Measurements from ENCODE around the gene TMEM270.
A peak's percentile ranks its signal among the peaks of the same experiment; 100 is the strongest.

TMEM270 gene

DNA sequence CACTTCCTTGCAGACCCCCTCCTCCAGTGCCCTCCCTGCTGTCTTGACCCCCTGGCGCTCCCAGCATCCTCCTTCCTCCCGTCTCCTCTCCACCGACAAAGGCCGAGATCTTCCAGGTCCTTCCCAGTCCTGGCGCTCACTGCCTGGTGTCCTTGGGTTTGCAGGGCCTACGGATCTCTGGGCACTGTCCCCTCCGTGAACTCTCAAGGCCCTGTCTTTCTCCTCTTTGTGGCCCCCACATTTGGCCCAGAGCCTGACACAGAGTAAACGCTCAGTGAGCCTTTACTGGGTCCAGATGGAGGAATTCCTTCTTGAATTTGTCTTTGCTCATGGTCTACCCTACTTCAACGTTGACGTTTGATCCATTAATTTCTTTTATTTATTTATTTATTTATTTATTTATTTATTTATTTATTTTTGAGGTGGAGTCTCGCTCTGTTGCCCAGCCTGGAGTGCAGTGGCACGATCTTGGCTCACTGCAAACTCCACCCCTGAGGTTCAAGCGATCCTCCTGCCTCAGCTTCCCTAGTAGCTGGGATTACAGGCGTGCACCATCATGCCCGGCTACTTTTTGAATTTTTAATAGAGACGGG lies 29.7 kb downstream of the TMEM270 start:
- DNase-seq, result no peak

DNA sequence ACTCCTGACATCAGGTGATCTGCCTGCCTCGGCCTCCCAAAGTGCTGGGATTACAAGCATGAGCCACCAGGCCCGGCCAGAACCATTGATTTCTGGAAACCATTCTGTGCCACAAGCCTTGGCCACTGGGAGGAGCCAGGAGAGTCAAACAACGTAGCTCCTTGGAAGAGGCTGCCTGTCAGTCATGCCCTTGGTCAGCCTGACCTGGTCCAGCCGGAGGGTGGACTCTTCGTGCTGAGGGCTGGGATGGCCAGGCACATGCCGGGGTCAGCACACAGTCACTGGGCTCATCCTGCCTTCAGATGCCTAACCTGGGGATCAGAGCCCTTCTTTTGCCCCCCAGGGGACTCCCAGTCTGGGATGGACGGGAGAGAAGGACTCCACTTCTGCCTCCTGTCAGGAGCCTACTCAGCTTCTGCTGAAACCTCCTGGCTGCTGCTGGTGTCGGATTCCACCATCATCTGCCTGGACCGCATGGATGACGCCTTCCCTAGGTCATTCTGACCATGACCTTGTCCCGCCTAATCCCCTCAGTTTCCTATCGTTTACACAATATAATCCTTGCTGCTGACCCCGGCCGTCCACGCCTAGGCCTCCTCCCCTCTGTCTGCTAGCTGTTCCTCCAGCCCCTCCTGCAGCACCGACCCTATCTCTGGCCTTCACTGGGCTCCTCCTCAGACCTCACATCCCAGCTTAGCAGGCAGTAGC lies 30.4 kb downstream of the TMEM270 start:
- DNase-seq, result no peak

DNA sequence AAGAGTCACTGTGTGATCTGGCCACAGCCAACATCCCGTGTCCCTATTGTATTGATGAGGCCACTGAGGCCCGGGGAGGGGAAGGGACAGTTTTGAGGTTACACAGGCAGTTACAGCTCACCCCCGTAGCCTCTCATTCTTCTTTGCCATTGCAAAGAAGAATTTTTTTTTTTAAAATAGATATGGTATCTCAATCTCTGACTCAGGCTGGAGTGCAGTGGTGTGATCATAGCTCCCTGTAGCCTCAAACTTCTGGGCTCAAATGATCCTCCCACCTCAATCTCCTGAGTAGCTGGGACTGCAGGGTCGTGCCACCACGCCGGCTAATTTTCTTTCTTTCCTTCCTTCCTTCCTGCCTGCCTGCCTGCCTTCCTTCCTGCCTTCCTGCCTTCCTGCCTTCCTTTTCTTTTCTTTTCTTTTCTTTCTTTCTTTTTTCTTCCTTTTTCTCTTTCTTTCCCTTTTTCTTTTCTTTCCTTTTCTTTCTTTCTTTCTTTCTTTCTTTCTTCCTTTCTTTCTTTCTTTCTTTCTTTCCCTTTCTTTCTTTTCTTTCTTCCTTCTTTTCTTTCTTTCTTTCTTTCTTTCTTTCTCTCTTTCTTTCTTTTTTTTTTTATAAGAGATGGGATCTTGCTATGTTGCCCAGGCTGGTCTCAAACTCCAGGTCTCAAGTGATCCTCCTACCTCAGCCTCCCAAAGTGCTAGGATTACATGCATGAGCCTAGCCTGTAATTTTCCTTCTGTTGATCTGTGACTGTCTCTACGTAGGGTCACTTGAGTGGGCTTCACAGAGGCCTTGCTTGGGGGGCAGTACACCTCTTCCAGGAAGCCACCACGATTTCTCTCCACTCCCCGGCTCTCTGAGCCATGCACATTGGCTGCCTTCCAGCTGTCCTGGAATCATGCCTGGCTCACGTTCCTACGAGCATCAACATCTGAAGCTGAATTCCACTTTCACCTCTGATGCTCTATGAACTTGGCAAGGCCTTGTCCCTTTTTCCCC lies 31.3 kb downstream of the TMEM270 start:
- DNase-seq, result peak; percentile 41

DNA sequence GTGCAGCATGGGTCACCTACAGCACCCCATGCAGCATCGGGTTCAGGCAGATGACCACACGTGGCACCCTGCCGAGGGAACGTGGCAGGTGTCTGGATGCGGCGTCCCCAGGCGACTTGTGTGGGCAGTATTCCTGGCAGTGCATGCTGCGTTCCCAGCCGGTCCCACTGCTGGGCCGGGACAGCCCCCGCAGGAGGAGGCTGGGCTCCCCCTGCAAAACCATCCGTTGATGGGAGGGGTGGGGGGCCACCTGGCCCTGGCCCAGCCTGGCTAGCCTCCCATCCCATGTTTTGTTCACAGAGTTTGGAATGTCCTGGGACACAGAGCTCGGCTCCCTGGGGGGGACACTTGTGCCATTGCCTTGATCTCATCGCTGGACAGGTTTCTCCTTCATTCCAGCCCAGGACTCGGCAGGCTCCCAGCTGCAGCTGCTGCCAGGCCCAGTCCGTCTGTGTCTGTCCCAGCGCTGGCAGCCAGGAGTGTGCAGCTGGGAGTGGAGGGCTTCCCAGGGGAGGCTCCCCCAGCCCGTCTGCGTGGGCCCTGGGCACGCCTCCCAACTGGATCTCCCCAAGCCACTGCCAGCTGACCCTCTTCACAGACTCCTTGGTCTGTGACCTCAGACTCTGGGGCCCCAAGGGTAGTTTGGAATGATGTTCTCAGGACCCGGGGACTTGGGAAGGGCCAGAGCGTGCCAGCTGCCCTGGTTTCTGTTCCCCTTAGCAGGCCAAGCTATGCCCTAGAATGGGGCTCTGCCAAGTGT lies 32.6 kb downstream of the TMEM270 start:
- peak; percentile 77 for DNase-seq

DNA sequence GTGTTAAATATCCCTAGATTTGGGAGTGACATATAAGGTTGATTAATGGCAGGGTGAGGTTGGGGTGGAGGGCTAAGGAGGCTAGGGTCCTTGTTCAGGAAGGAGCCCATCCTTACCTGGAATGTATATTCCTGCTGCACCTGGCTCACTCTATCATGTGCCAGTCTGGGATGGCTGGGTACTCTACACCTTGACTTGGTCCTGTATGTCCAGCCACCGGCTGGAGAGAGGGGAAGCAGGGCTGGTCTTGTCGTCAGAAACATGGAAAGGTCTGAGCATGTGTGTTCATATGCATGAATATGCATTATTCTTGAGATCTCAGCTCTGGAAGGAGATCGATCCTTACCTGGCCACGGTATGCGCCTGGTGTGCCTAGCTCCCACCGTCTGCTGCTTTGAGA lies 33.2 kb downstream of the TMEM270 start:
- no peak for DNase-seq

DNA sequence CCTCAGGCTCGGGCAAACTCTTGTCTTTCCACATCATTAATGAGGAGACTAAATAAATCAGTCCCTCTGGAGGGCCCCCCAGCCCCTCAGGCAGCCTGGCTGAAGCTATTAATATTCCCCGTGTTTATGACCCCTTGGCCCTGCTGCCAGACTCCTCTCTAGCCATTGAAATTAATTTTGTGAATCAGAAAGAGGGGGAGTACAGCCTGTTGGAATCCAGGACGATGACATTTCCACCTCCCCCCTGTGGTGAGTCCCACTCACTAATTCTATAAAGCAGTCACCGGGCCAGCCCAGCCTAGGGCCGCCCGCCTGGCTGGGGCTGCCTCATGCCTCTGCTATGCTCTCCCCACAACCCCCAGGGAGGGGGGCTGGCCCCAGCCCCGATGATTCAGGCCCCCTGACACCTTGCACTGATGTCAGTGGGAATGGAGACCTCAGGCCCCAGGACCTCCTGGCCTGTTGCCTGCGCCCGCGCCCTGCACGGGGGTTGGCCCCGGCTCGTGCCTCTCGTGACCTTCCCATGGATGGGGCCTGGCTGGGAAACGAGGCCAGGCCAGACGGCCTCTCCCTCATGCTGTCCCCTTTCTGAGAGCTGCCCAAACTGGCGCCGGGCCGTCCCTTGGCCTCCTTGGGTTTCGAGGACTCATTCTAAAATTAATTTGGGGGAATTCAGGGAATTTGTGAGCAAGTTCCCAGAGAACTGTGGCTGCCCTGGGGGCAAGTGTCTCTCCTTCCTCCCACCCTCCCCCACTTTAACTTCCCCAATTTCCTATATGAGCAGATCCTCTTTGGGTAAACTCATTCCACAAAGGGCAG lies 34.0 kb downstream of the TMEM270 start:
- no peak for DNase-seq

DNA sequence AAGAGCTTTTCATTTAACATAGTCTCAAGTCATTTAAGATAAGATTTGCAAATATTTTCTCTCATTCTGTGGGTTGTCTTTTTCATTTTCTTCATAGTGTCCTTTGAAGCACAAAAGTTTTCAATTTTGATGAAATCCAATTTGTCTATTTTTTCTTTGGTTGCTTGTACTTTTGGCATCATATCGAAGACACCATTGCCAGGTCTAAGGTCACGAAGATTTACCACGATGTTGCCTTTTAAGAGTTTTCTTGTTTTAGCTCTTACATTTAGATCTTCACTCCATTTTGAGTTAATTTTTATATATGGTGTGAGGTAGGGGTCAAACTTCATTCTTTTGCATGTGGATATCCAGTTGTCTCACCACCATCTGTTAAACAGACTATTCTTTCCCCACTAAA lies 34.7 kb downstream of the TMEM270 start:
- DNase-seq, result no peak

DNA sequence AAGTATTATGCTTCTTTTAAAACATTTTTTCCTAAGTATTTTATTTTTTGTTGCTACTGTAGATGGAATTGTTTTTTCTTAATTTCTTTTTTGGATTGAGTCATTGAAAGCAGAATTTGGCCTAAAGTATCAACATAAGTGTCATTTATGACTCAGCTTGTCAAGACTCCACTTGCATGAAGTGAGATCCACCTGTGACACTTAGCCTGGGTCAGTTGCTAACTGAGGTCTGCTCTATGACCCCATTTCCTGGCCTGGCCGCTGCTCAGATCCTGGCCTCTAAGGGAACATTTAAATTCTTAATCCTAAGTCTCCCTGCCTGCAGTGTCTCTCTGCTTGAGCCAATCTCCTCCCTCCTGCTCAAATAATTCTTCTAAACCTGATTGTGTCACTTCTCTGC lies 35.5 kb downstream of the TMEM270 start:
- DNase-seq, result no peak

DNA sequence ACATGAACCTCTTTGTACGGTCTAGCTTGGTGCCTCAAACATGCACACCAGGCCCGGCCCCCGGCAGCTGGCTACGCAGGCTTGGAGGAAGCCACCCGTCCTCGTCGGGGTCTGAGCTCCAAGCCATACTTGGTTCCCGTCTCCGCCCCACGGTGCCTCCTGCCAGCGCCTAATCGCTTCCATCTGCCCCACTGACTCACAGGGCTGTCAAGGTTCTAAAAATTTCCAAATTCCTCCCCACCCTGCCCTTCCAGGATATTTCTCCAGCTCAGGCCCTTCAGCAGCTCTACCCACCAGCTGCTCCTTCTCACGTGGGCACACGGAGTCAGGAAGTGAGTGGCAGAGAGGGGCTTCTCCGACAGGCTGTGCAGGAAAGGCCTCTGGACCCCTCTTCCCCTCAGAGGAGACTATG lies 38.8 kb downstream of the TMEM270 start:
- DNase-seq, result peak; percentile 80

DNA sequence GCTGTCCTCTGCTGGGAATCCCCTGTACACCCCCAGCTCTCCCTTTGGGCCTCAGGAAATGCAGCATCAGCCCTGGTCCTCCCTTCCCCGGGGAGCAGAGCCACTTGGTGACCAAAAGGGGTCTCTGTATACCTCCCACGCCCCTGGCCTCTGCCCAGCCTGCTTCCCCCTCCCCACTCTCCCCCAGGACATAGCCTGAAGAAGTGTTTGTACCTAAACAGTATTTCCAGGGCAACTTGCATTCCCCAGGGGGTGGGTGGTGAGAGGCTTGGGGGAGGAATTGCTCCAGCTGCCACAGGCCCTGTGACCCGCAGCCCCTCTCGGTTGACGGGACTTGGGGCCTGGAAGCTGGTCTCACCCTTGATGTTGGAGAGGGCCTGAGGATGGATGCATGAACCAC lies 39.3 kb downstream of the TMEM270 start:
- no peak for DNase-seq

DNA sequence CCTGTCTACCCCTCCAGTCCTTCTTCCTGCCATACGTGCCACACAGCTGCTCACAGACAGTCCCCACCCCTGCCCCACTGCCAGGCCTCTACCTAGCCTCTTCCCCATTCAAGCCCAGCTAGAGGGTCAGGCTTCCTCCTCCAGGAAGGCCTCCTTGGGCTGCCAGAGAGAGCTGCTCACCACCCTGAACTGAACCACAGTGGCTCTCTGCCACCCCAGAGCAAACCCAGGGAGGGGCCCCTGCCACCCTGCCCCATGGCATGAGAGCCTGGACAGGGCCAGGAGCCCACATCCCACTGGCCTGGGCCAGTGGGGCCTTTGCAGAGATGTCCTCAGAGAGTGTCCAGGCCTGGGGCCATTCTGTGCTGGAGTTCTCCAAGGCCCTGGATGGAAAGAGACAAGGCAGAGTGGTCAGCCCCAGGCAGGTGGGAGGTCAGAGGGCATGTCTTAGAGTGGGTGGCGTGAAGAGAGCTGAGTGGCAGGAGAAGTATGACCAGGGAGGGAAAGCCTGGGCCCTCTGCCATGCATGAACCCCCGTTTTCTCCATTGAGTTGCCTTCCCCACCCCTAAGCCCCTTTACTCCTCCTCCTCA lies 40.4 kb downstream of the TMEM270 start:
- DNase-seq, result no peak

DNA sequence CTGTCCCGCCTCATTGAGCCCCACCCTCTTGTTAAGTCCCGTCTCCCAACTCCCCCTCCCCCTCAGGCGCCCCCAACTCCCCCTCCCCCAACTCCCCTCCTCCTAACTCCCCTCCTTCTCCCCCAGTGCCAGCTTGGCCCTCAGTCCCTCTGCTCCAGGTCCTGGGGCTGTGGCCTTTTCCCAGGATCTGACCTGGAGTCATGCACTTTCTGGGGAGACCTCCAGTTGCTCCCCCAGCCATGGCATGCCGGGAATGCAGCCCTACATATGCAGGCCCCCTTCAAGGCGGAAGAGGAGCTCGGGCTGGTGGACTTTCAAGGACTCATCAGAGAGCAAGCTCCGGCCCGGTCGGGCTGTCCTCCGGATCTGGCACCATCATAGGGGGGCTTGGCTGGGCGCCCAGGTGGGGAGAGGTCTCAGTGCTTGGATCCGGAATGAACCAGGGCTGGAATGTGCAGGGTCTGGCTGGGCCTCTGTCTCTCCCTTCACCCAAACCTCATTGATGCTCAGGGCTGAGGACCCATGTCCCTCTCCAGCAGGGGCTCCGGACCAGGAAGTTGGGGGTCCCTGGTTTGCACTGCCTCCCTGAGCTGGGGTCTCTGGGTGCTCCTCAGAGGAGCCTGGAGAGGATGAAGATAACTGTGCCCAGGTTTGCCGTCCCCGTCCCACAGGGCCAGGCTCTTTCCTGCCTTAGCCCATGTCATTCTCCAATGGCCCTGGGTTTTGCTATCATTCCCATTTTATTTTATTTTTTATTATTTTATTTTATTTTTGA lies 41.1 kb downstream of the TMEM270 start:
- no peak for DNase-seq

DNA sequence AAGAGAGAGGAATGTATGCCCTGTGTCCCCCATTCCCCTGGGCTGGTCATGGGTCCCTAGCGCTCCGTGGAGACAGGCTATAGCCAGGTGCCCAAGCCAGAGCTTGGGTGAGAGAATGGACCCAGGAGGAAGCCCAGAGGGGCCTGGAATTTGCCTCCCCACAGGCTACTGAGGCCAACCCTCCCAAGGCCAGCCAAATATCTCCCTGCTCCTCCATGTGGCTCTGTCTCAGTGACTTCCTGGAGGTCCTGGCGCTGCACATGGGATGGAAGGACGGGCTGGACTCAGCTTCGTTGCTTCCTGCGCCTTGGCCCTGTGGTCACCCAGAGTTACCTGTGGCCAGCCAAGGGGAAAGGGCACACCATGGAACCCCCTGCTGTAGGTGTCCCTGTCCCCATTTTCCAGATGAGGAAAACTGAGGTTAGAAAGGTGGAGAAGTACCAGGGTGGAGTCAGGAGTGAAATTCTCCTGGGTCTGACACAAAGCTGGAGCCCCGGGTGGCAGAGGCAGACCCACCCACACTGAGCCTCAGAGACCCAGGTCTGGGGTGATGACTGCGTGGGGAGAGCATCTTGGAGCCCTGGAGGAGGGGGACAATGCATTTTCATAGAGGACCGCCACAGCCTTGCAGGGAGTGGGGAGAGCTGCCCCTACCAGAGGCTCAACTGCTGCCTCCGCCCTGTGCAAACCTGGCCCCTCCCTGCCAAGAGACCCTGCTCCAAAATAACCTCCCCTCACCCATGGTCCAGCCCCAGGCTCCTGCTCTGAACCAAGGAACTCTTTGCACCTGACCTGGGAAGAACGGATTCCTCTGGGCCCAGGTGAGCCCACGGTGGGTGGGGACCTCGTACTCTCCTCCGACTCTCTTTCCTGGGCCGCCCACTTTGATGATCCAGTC lies 42.6 kb downstream of the TMEM270 start:
- no peak for DNase-seq

DNA sequence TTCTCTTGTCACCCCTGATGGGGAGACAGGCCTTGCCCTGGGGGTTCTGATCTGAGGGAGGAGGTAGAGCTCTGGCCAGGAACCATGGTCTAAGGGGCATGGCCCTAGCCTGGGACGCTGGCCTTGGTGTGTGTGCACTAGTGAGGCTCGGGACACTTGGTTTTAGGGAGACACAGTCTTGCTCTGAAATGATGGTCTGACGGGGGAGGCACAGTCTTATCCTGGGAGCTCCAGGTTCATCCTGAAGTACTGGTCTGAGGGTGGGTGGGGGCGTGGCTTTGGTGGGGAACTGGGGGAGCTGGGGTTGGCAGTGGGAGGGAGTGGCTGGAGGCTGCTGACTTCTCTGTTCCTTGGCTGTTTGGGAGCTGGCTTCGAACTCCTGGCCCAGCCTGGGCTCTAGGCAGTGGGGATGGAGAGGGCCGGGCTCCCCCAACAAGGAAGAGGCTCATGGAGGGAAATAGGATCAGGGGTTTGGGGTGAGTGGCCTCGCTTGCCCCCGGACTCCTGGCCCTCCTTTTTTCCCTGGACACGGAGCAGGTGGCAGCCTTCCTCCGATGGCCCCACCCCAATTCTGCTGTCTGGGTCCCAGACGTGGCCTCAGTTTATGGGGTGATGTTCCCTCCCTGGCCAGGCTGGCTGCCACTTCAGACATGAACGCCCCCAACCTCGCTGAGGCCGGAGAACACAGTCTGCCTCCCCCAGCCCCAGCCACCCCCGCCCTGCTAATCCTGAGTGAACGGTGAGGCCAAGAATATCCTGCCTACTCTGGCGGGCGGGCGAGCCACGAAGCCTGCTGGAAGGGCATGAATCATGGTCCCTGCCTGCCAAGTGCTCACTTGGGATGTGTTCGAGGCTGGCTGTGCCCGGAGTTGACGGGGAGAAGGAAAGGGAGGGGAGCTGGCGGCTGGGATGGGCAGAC lies 43.5 kb downstream of the TMEM270 start:
- DNase-seq, result peak; percentile 51

DNA sequence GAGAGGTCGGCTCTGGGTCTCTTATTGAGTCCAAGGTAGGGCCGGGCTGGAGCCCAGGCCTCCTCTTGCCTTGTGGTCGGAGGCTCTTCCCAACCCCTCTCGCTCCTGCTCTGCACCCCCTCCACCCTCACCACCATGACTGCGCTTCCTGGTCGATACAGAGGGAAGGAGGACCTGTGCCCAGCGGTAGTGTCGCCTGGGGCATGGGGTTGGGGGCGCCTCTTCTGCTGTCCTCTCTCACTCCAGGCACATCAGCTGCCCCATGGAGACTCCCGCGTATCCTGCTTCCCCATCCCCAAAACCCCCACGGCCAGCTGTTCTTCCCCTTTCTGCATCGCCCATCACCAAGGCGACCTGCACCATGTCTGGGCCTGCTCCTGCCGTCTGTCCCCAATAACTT lies 44.4 kb downstream of the TMEM270 start:
- no peak for DNase-seq

DNA sequence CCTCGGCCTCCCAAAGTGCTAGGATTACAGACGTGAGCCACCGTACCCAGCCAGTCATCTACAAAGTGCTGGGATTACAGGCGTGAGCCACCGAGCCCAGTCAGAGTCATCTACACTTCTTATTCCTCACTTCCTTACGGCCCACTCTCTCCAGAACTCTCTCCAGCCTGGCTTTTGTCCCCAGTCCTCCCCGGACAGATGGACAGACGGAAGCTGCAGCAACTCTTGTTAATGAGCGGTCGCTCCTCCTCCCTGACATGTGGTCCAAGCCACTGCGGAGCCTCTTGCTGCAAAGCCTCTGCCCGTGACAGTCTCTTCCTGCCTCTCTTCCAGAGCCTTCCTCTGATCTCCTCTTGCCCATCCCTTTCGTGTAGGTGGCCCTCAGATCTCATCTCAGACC lies 45.9 kb downstream of the TMEM270 start:
- DNase-seq, result no peak

DNA sequence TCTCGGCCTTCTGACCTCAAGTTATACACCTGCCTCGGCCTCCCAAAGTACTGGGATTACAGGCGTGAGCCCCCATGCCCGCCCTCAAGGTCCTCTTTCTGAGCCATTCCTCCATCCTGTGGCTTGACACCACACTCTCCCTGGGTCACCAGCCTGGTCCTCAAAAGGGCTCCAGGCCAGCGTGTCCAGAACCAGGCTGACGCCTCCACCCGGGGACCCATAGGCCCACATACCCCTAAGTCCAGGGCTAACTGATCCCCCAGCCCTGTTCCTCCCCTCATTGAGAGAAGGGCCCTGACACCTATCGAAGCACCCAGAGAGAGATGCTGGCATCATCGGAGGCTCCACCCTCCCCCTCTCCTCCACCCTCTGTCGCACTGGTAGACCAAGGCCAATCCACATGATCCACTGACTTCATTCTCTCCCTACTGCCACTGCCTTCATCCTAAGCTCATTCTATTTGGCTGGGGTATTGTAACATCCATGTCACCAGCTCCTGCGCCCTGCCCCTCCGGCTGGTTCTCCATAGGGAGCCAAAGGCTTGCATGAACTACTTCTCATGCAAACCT lies 46.7 kb downstream of the TMEM270 start:
- no peak for DNase-seq

DNA sequence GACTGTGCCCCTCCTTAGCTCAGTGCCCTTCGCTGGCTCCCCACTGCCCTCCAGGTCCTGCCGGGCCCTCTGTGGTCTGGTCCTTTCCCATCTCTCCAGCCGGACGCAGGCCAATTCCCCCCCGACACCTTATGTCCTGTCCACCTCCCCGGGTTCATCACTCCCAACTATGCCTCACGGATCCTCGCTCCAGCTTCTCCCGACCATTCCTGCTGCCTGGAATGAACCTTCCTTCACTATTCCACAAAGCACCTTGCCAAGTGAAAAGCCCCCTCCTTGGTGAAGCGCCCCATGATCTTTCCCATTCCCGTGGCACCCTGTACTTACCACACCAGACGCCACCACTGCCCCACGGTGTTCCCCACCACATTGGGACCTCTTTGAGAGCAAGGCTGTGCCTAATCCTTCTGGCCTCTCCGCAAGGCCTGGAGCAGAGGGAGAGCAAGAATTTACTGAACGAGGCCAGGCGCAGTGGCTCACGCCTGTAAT lies 47.2 kb downstream of the TMEM270 start:
- DNase-seq, result no peak

Measured in NCI-H1694 (cell line).